ENCODE measurements around the gene CLRN1. TPM values are rescaled to one million over a fixed set of nuclear protein-coding genes. Genes with fewer than 3 reads are reported as not detected.

CLRN1 gene
- not detected in 2 replicates for total RNA-seq (2012; rRNA removed)

- Histone ChIP-seq H3K27me3 (ENCODE audit: control insufficient read depth, insufficient read depth, low read length) (peaks cover 2% of the 10 kb centered on the region), H3K9ac (ENCODE audit: low read depth, low read length) (no peak within 1 kb of the TSS), H3K4me1 (ENCODE audit: control insufficient read depth, insufficient read depth, low read length) (peaks cover 10% of the 10 kb centered on the region), H3K9me3 (replicated peaks; ENCODE audit: low read length) (no peaks in the 10 kb centered on the region), H3K4me2 (ENCODE audit: low read length) (no peak within 1 kb of the TSS), H3K36me3 (ENCODE audit: insufficient read depth, low read length) (no peaks in the 10 kb centered on the region), H3K4me3 (ENCODE audit: low read length) (no peak within 1 kb of the TSS)
Measured at GRCh38 chr3:150972366-150973071, at the start of gene CLRN1. Gene CLRN1 (minus strand): TSS chr3:150972727. CDS start chr3:150972708, 19 bp downstream.

- Histone ChIP-seq H3K27me3 (ENCODE audit: control insufficient read depth, insufficient read depth, low read length) (peaks cover 3% of the 10 kb centered on the region), H3K36me3 (ENCODE audit: insufficient read depth, low read length) (no peaks in the 10 kb centered on the region), H3K4me3 (ENCODE audit: low read length) (no peak overlapping the region), H3K4me1 (ENCODE audit: control insufficient read depth, insufficient read depth, low read length) (peaks cover 12% of the 10 kb centered on the region), H3K9me3 (replicated peaks; ENCODE audit: low read length) (no peaks in the 10 kb centered on the region), H3K4me2 (ENCODE audit: low read length) (no peak overlapping the region), H3K9ac (ENCODE audit: low read depth, low read length) (no peak overlapping the region)
Measured at GRCh38 chr3:151016478-151016795, 43.9 kb upstream of the CLRN1 start.

- Histone ChIP-seq H3K9ac (ENCODE audit: low read depth, low read length) (no peak overlapping the region), H3K27me3 (ENCODE audit: control insufficient read depth, insufficient read depth, low read length) (peaks cover 3% of the 10 kb centered on the region), H3K9me3 (replicated peaks; ENCODE audit: low read length) (no peaks in the 10 kb centered on the region), H3K4me3 (ENCODE audit: low read length) (no peak overlapping the region), H3K36me3 (ENCODE audit: insufficient read depth, low read length) (no peaks in the 10 kb centered on the region), H3K4me2 (ENCODE audit: low read length) (no peak overlapping the region), H3K4me1 (ENCODE audit: control insufficient read depth, insufficient read depth, low read length) (peaks cover 12% of the 10 kb centered on the region)
Measured at GRCh38 chr3:151015767-151016477, 43.4 kb upstream of the CLRN1 start.

- H3K4me1 ChIP-seq (ENCODE audit: control insufficient read depth, insufficient read depth, low read length) = peaks cover 12% of the 10 kb centered on the region
- no peaks in the 10 kb centered on the region for H3K9me3 ChIP-seq (replicated peaks; ENCODE audit: low read length)
- H3K27me3 ChIP-seq (ENCODE audit: control insufficient read depth, insufficient read depth, low read length) = no peaks in the 10 kb centered on the region
- no peaks in the 10 kb centered on the region for H3K36me3 ChIP-seq (ENCODE audit: insufficient read depth, low read length)
- no peak overlapping the region for H3K9ac ChIP-seq (ENCODE audit: low read depth, low read length)
- H3K4me3 ChIP-seq (ENCODE audit: low read length) = no peak overlapping the region
- no peak overlapping the region for H3K4me2 ChIP-seq (ENCODE audit: low read length)
Measured at GRCh38 chr3:151015181-151015580, 42.7 kb upstream of the CLRN1 start.

- no peaks in the 10 kb centered on the region for H3K9me3 ChIP-seq (replicated peaks; ENCODE audit: low read length)
- no peaks in the 10 kb centered on the region for H3K27me3 ChIP-seq (ENCODE audit: control insufficient read depth, insufficient read depth, low read length)
- H3K4me2 ChIP-seq (ENCODE audit: low read length) = no peak overlapping the region
- H3K4me3 ChIP-seq (ENCODE audit: low read length) = no peak overlapping the region
- H3K36me3 ChIP-seq (ENCODE audit: insufficient read depth, low read length) = no peaks in the 10 kb centered on the region
- H3K4me1 ChIP-seq (ENCODE audit: control insufficient read depth, insufficient read depth, low read length) = peaks cover 12% of the 10 kb centered on the region
- no peak overlapping the region for H3K9ac ChIP-seq (ENCODE audit: low read depth, low read length)
Measured at GRCh38 chr3:151014501-151015018, 42.0 kb upstream of the CLRN1 start.

GRCh38 chr3:151012753-151013152, 40.2 kb upstream of the CLRN1 start:
- H3K9ac ChIP-seq (ENCODE audit: low read depth, low read length) = no peak overlapping the region
- no peaks in the 10 kb centered on the region for H3K9me3 ChIP-seq (replicated peaks; ENCODE audit: low read length)
- H3K4me2 ChIP-seq (ENCODE audit: low read length) = no peak overlapping the region
- H3K4me3 ChIP-seq (ENCODE audit: low read length) = no peak overlapping the region
- H3K36me3 ChIP-seq (ENCODE audit: insufficient read depth, low read length) = no peaks in the 10 kb centered on the region
- peaks cover 12% of the 10 kb centered on the region for H3K4me1 ChIP-seq (ENCODE audit: control insufficient read depth, insufficient read depth, low read length)
- H3K27me3 ChIP-seq (ENCODE audit: control insufficient read depth, insufficient read depth, low read length) = peaks cover 3% of the 10 kb centered on the region

- Histone ChIP-seq H3K9me3 (replicated peaks; ENCODE audit: low read length) (no peaks in the 10 kb centered on the region), H3K4me3 (ENCODE audit: low read length) (no peak overlapping the region), H3K4me2 (ENCODE audit: low read length) (no peak overlapping the region), H3K4me1 (ENCODE audit: control insufficient read depth, insufficient read depth, low read length) (peaks cover 12% of the 10 kb centered on the region), H3K36me3 (ENCODE audit: insufficient read depth, low read length) (no peaks in the 10 kb centered on the region), H3K9ac (ENCODE audit: low read depth, low read length) (no peak overlapping the region), H3K27me3 (ENCODE audit: control insufficient read depth, insufficient read depth, low read length) (peaks cover 5% of the 10 kb centered on the region)
Measured at GRCh38 chr3:151011427-151011826, 38.9 kb upstream of the CLRN1 start.

- Histone ChIP-seq H3K9me3 (replicated peaks; ENCODE audit: low read length) (no peaks in the 10 kb centered on the region), H3K4me2 (ENCODE audit: low read length) (no peak overlapping the region), H3K36me3 (ENCODE audit: insufficient read depth, low read length) (no peaks in the 10 kb centered on the region), H3K4me3 (ENCODE audit: low read length) (no peak overlapping the region), H3K27me3 (ENCODE audit: control insufficient read depth, insufficient read depth, low read length) (peaks cover 5% of the 10 kb centered on the region), H3K9ac (ENCODE audit: low read depth, low read length) (no peak overlapping the region), H3K4me1 (ENCODE audit: control insufficient read depth, insufficient read depth, low read length) (no peaks in the 10 kb centered on the region)
Measured at GRCh38 chr3:151009981-151010380, 37.5 kb upstream of the CLRN1 start.

- Histone ChIP-seq H3K4me2 (ENCODE audit: low read length) (no peak overlapping the region), H3K36me3 (ENCODE audit: insufficient read depth, low read length) (no peaks in the 10 kb centered on the region), H3K4me1 (ENCODE audit: control insufficient read depth, insufficient read depth, low read length) (no peaks in the 10 kb centered on the region), H3K9me3 (replicated peaks; ENCODE audit: low read length) (no peaks in the 10 kb centered on the region), H3K9ac (ENCODE audit: low read depth, low read length) (no peak overlapping the region), H3K4me3 (ENCODE audit: low read length) (no peak overlapping the region), H3K27me3 (ENCODE audit: control insufficient read depth, insufficient read depth, low read length) (peaks cover 5% of the 10 kb centered on the region)
Measured at GRCh38 chr3:151009430-151009829, 36.9 kb upstream of the CLRN1 start.

GRCh38 chr3:151008699-151009098, 36.2 kb upstream of the CLRN1 start:
- Histone ChIP-seq H3K36me3 (ENCODE audit: insufficient read depth, low read length) (no peaks in the 10 kb centered on the region), H3K4me1 (ENCODE audit: control insufficient read depth, insufficient read depth, low read length) (no peaks in the 10 kb centered on the region), H3K27me3 (ENCODE audit: control insufficient read depth, insufficient read depth, low read length) (peaks cover 5% of the 10 kb centered on the region), H3K4me2 (ENCODE audit: low read length) (no peak overlapping the region), H3K9me3 (replicated peaks; ENCODE audit: low read length) (no peaks in the 10 kb centered on the region), H3K4me3 (ENCODE audit: low read length) (no peak overlapping the region), H3K9ac (ENCODE audit: low read depth, low read length) (no peak overlapping the region)

- peaks cover 5% of the 10 kb centered on the region for H3K27me3 ChIP-seq (ENCODE audit: control insufficient read depth, insufficient read depth, low read length)
- H3K4me3 ChIP-seq (ENCODE audit: low read length) = no peak overlapping the region
- no peaks in the 10 kb centered on the region for H3K36me3 ChIP-seq (ENCODE audit: insufficient read depth, low read length)
- H3K4me2 ChIP-seq (ENCODE audit: low read length) = no peak overlapping the region
- H3K9ac ChIP-seq (ENCODE audit: low read depth, low read length) = no peak overlapping the region
- H3K9me3 ChIP-seq (replicated peaks; ENCODE audit: low read length) = no peaks in the 10 kb centered on the region
- H3K4me1 ChIP-seq (ENCODE audit: control insufficient read depth, insufficient read depth, low read length) = no peaks in the 10 kb centered on the region
Measured at GRCh38 chr3:151003768-151004134, 31.2 kb upstream of the CLRN1 start.
